ENCODE measurements around the gene MTA1.
A peak's percentile ranks its signal among the peaks of the same experiment; 100 is the strongest.

MTA1 gene

DNA sequence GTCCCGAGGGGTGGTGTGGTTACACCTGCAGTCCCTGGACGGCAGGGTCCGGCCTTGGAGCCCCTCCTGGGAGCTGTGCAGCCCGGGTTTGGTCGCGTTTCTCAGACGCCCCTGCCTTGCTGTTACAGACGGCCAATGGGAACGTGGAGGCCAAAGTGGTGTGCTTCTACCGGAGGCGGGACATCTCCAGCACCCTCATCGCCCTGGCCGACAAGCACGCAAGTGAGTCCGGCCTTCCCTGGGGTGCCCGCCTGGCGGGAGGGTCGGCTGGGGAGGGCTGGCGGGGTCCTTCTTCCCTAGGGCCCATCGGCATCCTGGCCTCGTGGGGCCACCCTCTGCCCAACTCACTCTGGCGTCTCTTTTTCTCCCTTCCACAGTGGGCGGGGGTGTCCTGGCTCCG lies 25.7 kb downstream of the MTA1 start:
- H3K27me3 ChIP-seq (ENCODE audit: control insufficient read depth, insufficient read depth, low read length): no peaks in the 10 kb centered on the region
- H3K9ac ChIP-seq (ENCODE audit: low read depth, low read length): no peak overlapping the region
- H3K9me3 ChIP-seq (replicated peaks; ENCODE audit: low read length): no peaks in the 10 kb centered on the region
- peaks cover 44% of the 10 kb centered on the region for H3K36me3 ChIP-seq (ENCODE audit: insufficient read depth, low read length)
- no peak overlapping the region for H3K4me2 ChIP-seq (ENCODE audit: low read length)
- H3K4me3 ChIP-seq (ENCODE audit: low read length): no peak overlapping the region
- H3K4me1 ChIP-seq (ENCODE audit: control insufficient read depth, insufficient read depth, low read length): no peaks in the 10 kb centered on the region

DNA sequence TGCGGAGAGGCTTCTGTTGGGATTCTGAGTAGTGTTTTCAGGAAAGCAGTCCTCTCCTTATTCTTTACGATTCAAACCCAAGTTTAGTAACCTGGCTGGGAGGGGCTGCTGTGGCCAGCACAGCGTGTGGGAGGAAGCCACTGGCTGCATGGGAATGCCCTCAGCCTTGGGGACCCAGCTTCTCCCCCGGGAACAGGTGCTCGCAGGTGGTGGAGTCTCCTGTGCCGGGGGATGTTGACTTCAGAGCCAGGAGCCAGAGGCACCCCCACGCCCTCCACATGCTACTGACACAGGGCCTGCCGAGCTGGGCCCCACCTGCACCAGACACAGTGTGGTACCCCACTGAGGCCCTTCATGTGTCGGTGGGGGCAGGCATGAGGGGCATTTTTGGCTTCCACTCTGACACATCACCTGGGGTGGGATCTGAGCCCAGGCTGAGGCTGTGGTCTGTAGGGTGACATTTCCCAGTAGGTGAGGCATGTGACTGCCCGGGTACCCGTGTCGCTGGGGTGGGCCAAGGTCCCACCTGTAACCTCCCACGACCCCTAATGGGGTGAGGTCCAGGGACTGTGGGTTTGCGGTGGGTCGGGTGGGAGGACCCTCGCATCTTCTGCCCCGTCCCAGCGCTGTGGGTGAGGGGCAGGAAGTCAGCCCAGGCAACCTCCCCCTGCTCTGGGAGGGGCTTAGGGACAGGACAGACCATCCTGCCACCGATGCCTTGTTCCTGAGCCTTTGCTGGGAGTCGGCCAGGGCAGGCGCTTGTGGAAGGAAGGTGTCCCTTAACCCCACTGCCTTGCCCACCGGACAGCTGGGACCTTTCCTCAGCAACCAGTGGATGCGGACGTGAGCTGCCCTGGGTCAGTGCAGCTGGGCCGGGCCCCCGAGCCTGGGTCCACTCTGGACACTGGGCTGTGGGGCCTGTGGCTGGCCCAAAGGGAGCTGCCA lies 26.5 kb downstream of the MTA1 start:
- Histone ChIP-seq H3K9ac (ENCODE audit: low read depth, low read length) (no peak overlapping the region), H3K9me3 (replicated peaks; ENCODE audit: low read length) (no peaks in the 10 kb centered on the region), H3K4me2 (ENCODE audit: low read length) (no peak overlapping the region), H3K4me3 (ENCODE audit: low read length) (no peak overlapping the region), H3K36me3 (ENCODE audit: insufficient read depth, low read length) (peaks cover 46% of the 10 kb centered on the region), H3K4me1 (ENCODE audit: control insufficient read depth, insufficient read depth, low read length) (no peaks in the 10 kb centered on the region), H3K27me3 (ENCODE audit: control insufficient read depth, insufficient read depth, low read length) (no peaks in the 10 kb centered on the region)

DNA sequence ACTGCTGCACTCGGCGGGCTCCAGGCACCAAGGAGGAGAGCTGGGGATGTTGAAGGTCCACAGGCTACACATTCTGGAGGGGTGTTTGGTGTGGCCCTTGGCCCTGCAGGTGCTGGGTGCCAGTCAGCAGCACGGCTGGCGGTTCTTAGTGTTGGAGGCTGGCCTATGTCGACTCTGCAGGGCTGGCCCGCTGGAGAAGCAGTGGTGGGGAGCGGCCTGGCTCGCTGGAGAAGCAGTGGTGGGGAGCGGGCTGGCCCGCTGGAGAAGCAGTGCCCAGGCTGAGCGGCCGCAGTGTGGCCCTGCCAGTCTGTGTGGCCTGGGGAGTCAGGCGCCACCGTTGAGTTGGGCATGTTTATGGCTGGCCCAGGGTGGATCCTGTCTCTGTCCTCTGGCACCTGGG lies 27.3 kb downstream of the MTA1 start:
- Histone ChIP-seq H3K9me3 (replicated peaks; ENCODE audit: low read length) (no peaks in the 10 kb centered on the region), H3K9ac (ENCODE audit: low read depth, low read length) (no peak overlapping the region), H3K36me3 (ENCODE audit: insufficient read depth, low read length) (peaks cover 48% of the 10 kb centered on the region), H3K4me2 (ENCODE audit: low read length) (no peak overlapping the region), H3K27me3 (ENCODE audit: control insufficient read depth, insufficient read depth, low read length) (no peaks in the 10 kb centered on the region), H3K4me3 (ENCODE audit: low read length) (no peak overlapping the region), H3K4me1 (ENCODE audit: control insufficient read depth, insufficient read depth, low read length) (no peaks in the 10 kb centered on the region)

DNA sequence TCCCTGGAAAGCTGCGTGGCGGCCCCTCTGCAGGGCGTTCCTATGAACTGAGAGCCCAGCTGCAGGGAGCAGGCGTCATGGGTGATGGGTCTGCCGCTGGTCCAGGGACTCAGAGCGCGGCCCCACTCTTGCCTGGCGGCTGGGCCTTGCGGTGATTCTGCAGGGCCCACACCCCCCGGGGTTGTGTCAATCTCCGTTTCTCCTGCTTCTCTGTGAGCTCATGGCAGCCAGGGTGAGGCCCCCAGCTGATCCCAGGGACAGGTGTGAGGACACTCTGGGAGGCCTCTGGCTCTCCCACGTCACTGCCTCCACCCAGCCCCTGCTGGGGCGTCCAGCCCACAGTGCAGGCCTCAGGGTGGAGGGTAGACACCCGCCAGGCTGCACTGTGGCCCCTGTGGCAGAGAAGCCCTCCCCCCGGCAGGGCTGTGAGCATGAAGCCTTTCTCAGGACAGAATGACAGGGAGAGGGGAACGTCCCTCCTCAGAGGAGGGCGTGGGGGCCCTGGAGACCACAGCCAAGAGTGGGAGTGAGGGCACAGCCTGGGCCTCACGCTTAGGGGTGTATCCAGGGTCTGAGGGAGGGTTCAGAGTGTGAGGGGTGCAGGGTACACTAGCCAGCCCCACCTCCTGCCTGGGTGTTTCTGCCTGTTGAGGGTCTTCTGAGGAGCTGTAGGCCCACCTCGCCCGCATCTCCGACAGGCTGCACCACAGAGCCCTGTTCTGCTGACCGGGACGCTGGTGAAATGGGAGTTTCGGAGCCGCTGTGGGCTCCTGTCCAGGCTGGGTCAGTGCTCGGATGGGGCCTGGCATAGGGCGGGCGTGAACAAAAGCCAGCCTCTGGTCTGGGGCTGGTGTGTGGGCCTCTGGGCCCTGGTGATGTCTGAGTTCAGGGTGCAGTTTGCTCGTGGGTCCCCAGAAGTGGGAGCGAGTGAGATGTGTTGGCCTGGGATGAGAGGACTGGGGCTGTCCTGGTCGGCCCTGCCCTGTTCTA lies 28.3 kb downstream of the MTA1 start:
- H3K4me3 ChIP-seq (ENCODE audit: low read length): no peak overlapping the region
- H3K9ac ChIP-seq (ENCODE audit: low read depth, low read length): peak overlapping the region; percentile 57
- peaks cover 48% of the 10 kb centered on the region for H3K36me3 ChIP-seq (ENCODE audit: insufficient read depth, low read length)
- no peaks in the 10 kb centered on the region for H3K4me1 ChIP-seq (ENCODE audit: control insufficient read depth, insufficient read depth, low read length)
- no peaks in the 10 kb centered on the region for H3K9me3 ChIP-seq (replicated peaks; ENCODE audit: low read length)
- H3K27me3 ChIP-seq (ENCODE audit: control insufficient read depth, insufficient read depth, low read length): no peaks in the 10 kb centered on the region
- no peak overlapping the region for H3K4me2 ChIP-seq (ENCODE audit: low read length)

DNA sequence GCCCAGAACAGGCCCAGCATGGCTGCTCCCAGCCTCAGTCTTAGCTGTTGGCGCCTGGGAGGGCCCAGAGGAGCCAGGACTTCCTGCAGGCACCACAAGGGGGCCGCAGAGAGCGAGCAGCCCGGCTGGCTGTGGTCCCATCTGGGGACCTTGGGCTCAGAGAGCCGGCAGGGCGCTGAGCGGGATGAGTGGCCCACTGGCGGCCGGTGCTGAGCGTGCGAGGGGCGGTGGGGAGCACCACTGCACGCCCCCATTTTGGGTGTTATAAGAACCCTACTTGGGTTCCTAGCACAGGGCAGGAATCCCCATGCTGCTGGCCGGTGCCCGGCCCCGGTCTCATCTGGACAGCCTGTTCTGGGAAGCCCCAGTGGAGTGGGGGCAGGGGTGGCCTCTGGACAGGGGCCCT lies 29.1 kb downstream of the MTA1 start:
- Histone ChIP-seq H3K4me1 (ENCODE audit: control insufficient read depth, insufficient read depth, low read length) (no peaks in the 10 kb centered on the region), H3K9me3 (replicated peaks; ENCODE audit: low read length) (no peaks in the 10 kb centered on the region), H3K4me2 (ENCODE audit: low read length) (peak overlapping the region; percentile 45), H3K9ac (ENCODE audit: low read depth, low read length) (peak overlapping the region; percentile 57), H3K4me3 (ENCODE audit: low read length) (no peak overlapping the region), H3K36me3 (ENCODE audit: insufficient read depth, low read length) (peaks cover 49% of the 10 kb centered on the region), H3K27me3 (ENCODE audit: control insufficient read depth, insufficient read depth, low read length) (no peaks in the 10 kb centered on the region)

DNA sequence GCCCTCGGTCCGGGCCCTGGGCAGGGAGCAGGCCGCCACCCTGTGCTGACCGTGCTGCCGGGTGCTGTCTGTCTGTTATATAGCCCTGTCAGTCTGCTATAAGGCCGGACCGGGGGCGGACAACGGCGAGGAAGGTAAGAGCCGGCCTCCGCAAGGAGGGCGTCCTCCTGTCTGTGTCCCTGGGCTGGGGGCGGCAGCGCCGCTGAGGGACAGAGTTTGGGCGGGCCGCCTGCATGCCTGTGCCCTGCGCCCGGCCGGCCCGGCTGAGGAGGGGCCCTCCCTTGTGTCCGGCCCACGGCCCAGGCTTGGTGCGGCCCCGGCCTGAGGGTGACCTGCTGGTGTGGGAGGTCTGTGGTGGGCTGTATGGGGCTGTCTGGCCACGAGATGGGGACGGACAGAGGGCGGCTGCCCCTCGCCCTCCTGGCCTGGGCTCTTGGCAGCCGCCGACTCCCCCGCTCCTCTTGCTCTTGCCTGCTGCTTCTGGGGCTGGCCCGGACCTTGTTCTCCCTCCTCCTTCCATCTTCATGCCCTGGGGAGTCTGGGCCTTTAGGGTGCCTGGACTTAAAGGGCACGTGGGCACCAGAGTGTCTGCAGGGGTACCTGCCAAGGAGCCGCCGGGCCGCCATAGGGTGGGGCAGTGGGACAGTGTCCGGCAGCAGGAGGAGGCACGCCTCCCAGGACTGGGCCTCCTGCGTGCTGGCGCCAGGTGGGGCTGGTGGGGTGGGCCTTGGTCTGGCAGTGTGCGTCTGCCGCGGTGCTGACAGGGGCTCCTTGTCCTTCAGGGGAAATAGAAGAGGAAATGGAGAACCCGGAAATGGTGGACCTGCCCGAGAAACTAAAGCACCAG lies 29.9 kb downstream of the MTA1 start:
- Histone ChIP-seq H3K27me3 (ENCODE audit: control insufficient read depth, insufficient read depth, low read length) (no peaks in the 10 kb centered on the region), H3K9me3 (replicated peaks; ENCODE audit: low read length) (no peaks in the 10 kb centered on the region), H3K9ac (ENCODE audit: low read depth, low read length) (no peak overlapping the region), H3K4me3 (ENCODE audit: low read length) (no peak overlapping the region), H3K36me3 (ENCODE audit: insufficient read depth, low read length) (peaks cover 56% of the 10 kb centered on the region), H3K4me2 (ENCODE audit: low read length) (no peak overlapping the region), H3K4me1 (ENCODE audit: control insufficient read depth, insufficient read depth, low read length) (no peaks in the 10 kb centered on the region)

DNA sequence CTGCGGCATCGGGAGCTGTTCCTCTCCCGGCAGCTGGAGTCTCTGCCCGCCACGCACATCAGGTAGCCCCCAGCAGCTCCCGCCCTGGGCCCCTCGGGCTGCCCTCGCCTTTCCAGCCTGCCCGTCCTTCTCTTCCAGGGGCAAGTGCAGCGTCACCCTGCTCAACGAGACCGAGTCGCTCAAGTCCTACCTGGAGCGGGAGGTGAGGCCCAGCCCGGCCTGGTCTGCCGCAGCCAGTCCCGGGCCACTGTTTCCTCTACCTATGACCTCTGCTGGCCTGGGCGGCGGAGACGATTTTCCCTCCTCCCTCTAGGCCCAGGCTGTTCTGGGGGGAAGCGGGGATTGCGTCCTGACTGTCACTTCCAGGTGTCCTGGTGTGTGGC lies 30.5 kb downstream of the MTA1 start:
- Histone ChIP-seq H3K27me3 (ENCODE audit: control insufficient read depth, insufficient read depth, low read length) (no peaks in the 10 kb centered on the region), H3K9ac (ENCODE audit: low read depth, low read length) (no peak overlapping the region), H3K36me3 (ENCODE audit: insufficient read depth, low read length) (peaks cover 56% of the 10 kb centered on the region), H3K9me3 (replicated peaks; ENCODE audit: low read length) (no peaks in the 10 kb centered on the region), H3K4me1 (ENCODE audit: control insufficient read depth, insufficient read depth, low read length) (no peaks in the 10 kb centered on the region), H3K4me3 (ENCODE audit: low read length) (no peak overlapping the region), H3K4me2 (ENCODE audit: low read length) (no peak overlapping the region)

DNA sequence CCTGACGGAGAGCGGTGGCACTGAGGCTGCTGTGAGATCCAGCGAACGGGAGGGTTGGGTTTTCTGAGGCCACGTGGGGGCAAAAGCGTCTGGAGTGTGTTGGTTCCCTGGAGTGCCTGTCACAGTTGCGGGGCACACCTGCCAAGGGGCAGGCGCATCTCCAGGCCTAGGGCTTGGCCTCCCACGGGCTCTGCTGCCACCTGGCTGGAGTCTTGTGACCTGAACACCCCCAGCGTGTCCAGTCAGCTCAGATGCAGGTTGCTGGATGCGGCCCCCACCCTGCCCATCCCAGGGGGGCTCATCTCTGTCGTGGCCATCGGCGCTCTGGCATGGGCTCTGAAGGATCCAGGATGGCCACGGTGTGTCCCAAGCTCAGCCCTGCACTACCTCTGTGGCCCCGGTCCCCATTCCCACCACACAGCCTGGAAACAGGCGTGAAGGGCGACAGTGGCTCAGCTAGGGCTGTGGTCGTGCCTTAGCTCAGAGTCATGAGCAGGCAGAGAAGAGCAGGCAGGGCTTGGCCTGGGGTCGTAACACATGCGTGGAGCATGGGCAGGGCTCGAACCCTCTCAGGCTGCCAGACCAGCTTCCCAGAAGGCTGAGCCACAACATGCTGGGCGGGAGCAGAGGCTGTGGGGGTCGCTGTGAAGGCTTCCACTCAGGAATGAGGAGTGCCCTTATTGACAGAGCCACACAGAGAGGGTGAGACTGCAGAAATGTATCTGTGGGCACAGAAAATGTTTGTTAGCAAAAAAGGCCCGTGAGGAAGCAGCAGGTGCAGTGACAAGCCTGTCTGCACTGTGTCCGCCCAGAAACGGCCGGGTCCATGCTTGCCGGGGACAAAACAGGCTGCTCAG lies 31.5 kb downstream of the MTA1 start:
- no peak overlapping the region for H3K4me3 ChIP-seq (ENCODE audit: low read length)
- no peaks in the 10 kb centered on the region for H3K4me1 ChIP-seq (ENCODE audit: control insufficient read depth, insufficient read depth, low read length)
- H3K27me3 ChIP-seq (ENCODE audit: control insufficient read depth, insufficient read depth, low read length): no peaks in the 10 kb centered on the region
- peaks cover 57% of the 10 kb centered on the region for H3K36me3 ChIP-seq (ENCODE audit: insufficient read depth, low read length)
- no peak overlapping the region for H3K9ac ChIP-seq (ENCODE audit: low read depth, low read length)
- H3K9me3 ChIP-seq (replicated peaks; ENCODE audit: low read length): no peaks in the 10 kb centered on the region
- no peak overlapping the region for H3K4me2 ChIP-seq (ENCODE audit: low read length)

DNA sequence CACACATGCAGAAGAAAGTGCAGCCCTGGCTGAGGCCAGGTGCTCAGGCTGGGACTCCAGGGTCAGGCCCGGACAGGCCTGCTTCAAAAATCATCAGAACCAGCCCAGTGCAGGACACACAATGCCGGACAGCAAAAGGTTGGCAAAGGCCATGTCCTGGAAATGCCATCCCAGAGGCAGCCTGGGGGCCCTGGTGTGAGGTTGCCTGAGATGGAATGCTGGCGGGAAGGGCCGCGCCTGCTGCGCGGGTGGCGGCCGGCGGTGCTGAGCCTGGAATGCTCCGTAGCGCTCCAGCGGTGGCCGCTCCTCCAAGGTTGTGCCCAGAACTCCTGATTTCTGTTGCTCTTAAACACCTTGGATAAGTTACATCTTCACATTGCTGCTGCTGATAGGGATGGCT lies 33.3 kb downstream of the MTA1 start:
- no peak overlapping the region for H3K9ac ChIP-seq (ENCODE audit: low read depth, low read length)
- no peak overlapping the region for H3K4me3 ChIP-seq (ENCODE audit: low read length)
- no peaks in the 10 kb centered on the region for H3K4me1 ChIP-seq (ENCODE audit: control insufficient read depth, insufficient read depth, low read length)
- H3K4me2 ChIP-seq (ENCODE audit: low read length): no peak overlapping the region
- peaks cover 62% of the 10 kb centered on the region for H3K36me3 ChIP-seq (ENCODE audit: insufficient read depth, low read length)
- no peaks in the 10 kb centered on the region for H3K9me3 ChIP-seq (replicated peaks; ENCODE audit: low read length)
- H3K27me3 ChIP-seq (ENCODE audit: control insufficient read depth, insufficient read depth, low read length): no peaks in the 10 kb centered on the region

DNA sequence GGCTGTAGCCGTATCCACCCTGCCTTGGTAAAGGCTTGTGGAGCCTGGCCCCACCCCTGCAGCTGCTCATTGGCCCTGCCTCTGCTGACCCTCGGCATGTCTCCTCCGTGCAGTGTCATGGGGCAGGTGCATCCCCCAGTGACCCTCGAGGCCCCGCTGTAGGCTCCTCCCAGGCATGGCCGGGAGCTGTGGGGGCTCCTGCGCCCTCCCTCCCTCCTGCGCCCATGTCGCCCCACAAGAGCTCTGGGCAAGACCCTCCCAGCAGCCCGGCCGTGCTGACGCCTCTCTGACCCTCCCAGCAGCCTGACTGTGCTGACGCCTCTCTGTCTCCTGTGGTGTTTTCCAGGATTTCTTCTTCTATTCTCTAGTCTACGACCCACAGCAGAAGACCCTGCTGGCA lies 34.2 kb downstream of the MTA1 start:
- Histone ChIP-seq H3K4me1 (ENCODE audit: control insufficient read depth, insufficient read depth, low read length) (no peaks in the 10 kb centered on the region), H3K4me3 (ENCODE audit: low read length) (no peak overlapping the region), H3K36me3 (ENCODE audit: insufficient read depth, low read length) (peaks cover 68% of the 10 kb centered on the region)

More for the DNA sequence above, 34.2 kb downstream of the MTA1 start:
- Histone ChIP-seq H3K27me3 (ENCODE audit: control insufficient read depth, insufficient read depth, low read length) (no peaks in the 10 kb centered on the region), H3K9ac (ENCODE audit: low read depth, low read length) (no peak overlapping the region), H3K9me3 (replicated peaks; ENCODE audit: low read length) (no peaks in the 10 kb centered on the region), H3K4me2 (ENCODE audit: low read length) (no peak overlapping the region)

All from skeletal muscle satellite cell (primary cell).